H1 (cell line): ENCODE data around the gene UBN1. TPM values are rescaled to one million over a fixed set of nuclear protein-coding genes. Genes with fewer than 3 reads are reported as not detected.

Source experiments
- ASH2L ChIP-seq: fragments of 200-600, 300-600 bp; sonication (generic); IDR thresholded peaks from one replicate; pipeline ENCODE4 v1.7.1; 2017; ENCODE audit warnings: low read length
- FOSL1 ChIP-seq: IDR thresholded peaks from 2 replicates; pipeline ENCODE4 v1.6.1; 2011; ENCODE audit warnings: mild to moderate bottlenecking, low read depth, low read length, moderate library complexity; ENCODE audit not compliant: insufficient read depth
- HDAC6 ChIP-seq: IDR thresholded peaks from one replicate; pipeline ENCODE4 v1.7.1; 2012; ENCODE audit warnings: low read depth, mild to moderate bottlenecking, inconsistent platforms, low read length, moderate library complexity
- RFX5 ChIP-seq: IDR thresholded peaks from 2 replicates; pipeline ENCODE4 v1.6.1; 2011; ENCODE audit warnings: low read depth, low read length, improper control_type of control experiment, borderline replicate concordance
- SP1 ChIP-seq: IDR thresholded peaks from 2 replicates; pipeline ENCODE4 v1.6.1; 2011; ENCODE audit warnings: low read depth, low read length
- SUZ12 ChIP-seq: fragments of 200-600 bp; sonication (generic); IDR thresholded peaks from 2 replicates; pipeline ENCODE4 v1.6.1; 2012; ENCODE audit warnings: mild to moderate bottlenecking, inconsistent platforms, low read length, moderate library complexity, mixed read lengths
- polyA plus RNA-seq, 7 experiments: library from polyadenylated mRNA; depleted of rRNA in 3 of 7; stranded (reverse) in 5 of 7; unstranded in 2 of 7; fragments of >200 nt in 5 of 7; fragments of 200-250 nt in 2 of 7; gene quantifications; 1 replicate in 5 of 7; 2 replicates in 1 of 7; 4 replicates in 1 of 7; pipeline versions ENCODE4 v1.2.1 to v1.2.3, GENCODE V29; 2011 to 2013; ENCODE audit warnings: missing spikeins in 2 of 7, mixed read lengths in 2 of 7
- total RNA-seq: library from RNA; stranded (reverse); fragmentation: NEBNext Ultra II Directional; extraction: Animal tissue kit (Norgen Biotek cat#: 25700); gene quantifications from 2 replicates; pipeline ENCODE4 v1.2.1, GENCODE V29; 2021
- TF ChIP-seq, protein P1 (sequence below): IDR thresholded peaks from 2 replicates; pipeline ENCODE4 v1.6.1; 2011; ENCODE audit warnings: low read length, improper control_type of control experiment
- TF ChIP-seq, protein P2 (sequence below), 3 experiments: IDR thresholded peaks; 1 replicate in 2 of 3; 2 replicates in 1 of 3; pipeline versions ENCODE4 v1.5.1 to v1.6.1; 2011; ENCODE audit warnings: low read length in 3 of 3, mild to moderate bottlenecking in 3 of 3, inconsistent platforms in 2 of 3, low read depth in 1 of 3, moderate library complexity in 1 of 3; ENCODE audit not compliant: insufficient read depth in 1 of 3; ENCODE audit errors: control extremely low read depth in 1 of 3

UBN1 gene
- total and polyA plus RNA-seq, 2 of the 8 experiments (the other 6 are each of a cell fraction or from before 2014, with no cell fraction given), result 16.2 to 37.0 TPM

DNA sequence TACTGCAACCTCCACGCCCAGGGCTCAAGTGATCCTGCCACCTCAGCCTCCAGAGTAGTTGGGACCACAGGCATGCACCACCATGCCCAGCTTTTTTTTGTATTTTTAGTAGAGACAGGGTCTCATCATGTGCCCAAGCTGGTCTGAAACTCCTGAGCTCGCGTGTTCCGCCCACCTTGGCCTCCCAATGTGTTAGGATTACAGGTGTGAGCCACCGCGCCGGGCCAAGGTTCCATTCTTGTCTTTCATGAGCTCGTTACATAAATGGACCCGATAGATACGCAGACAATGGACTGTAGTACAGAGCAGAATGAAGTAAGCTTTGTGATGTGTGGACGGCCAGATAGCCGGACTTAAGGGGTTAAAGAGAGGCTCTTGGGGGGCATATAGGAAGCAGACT is 19.3 kb downstream of the UBN1 start (continued):
- TF ChIP-seq SUZ12 (no peak), RFX5 (no peak), FOSL1 (no peak), HDAC6 (no peak), ASH2L (no peak), SP1 (no peak)
- TF ChIP-seq, protein P1, sequence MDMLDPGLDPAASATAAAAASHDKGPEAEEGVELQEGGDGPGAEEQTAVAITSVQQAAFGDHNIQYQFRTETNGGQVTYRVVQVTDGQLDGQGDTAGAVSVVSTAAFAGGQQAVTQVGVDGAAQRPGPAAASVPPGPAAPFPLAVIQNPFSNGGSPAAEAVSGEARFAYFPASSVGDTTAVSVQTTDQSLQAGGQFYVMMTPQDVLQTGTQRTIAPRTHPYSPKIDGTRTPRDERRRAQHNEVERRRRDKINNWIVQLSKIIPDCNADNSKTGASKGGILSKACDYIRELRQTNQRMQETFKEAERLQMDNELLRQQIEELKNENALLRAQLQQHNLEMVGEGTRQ, result no peak
- TF ChIP-seq, protein P2, sequence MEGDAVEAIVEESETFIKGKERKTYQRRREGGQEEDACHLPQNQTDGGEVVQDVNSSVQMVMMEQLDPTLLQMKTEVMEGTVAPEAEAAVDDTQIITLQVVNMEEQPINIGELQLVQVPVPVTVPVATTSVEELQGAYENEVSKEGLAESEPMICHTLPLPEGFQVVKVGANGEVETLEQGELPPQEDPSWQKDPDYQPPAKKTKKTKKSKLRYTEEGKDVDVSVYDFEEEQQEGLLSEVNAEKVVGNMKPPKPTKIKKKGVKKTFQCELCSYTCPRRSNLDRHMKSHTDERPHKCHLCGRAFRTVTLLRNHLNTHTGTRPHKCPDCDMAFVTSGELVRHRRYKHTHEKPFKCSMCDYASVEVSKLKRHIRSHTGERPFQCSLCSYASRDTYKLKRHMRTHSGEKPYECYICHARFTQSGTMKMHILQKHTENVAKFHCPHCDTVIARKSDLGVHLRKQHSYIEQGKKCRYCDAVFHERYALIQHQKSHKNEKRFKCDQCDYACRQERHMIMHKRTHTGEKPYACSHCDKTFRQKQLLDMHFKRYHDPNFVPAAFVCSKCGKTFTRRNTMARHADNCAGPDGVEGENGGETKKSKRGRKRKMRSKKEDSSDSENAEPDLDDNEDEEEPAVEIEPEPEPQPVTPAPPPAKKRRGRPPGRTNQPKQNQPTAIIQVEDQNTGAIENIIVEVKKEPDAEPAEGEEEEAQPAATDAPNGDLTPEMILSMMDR (IDR thresholded peaks at IDR 0.05; ENCODE audit: control extremely low read depth in 1 of 3, insufficient read depth in 1 of 3, low read depth in 1 of 3, low read length in 3 of 3), result no peak
